Keratinocyte (primary cell): ENCODE measurements around the gene GLYATL1. TPM values are rescaled to one million over a fixed set of nuclear protein-coding genes. Genes with fewer than 3 reads are reported as not detected.

ENCODE experiments used
- DNase-seq: peaks from one replicate; pipeline ENCODE4 v3.0.0-alpha.2; 2011; ENCODE audit warnings: low read depth, missing footprints, low spot score
- FAIRE-seq: peaks from 2 replicates; lab custom pipeline; 2011; peaks lifted over from hg19 to GRCh38; lab: Jason Lieb, UNC
- H2AFZ ChIP-seq: 2 replicates; pipeline ENCODE4 v1.6.0; 2012; ENCODE audit warnings: low read length, control low read depth, inconsistent platforms; ENCODE audit not compliant: control insufficient read depth
- H3K27ac ChIP-seq: 2 replicates; pipeline ENCODE4 v1.5.1; 2011; ENCODE audit warnings: low read length; ENCODE audit not compliant: control insufficient read depth, insufficient read depth
- H3K27me3 ChIP-seq: 3 replicates; pipeline ENCODE4 v1.6.0; 2011; ENCODE audit warnings: low read length; ENCODE audit not compliant: control insufficient read depth, insufficient read depth; ENCODE audit errors: extremely low read depth
- H3K36me3 ChIP-seq, 2 experiments: 2 replicates in 1 of 2; 3 replicates in 1 of 2; pipeline ENCODE4 v1.5.1; 2011; ENCODE audit warnings: low read length in 2 of 2, mild to moderate bottlenecking in 1 of 2; ENCODE audit not compliant: control insufficient read depth in 2 of 2, insufficient read depth in 2 of 2; ENCODE audit errors: extremely low read depth in 1 of 2
- H3K4me1 ChIP-seq: 3 replicates; pipeline ENCODE4 v1.5.1; 2011; ENCODE audit warnings: low read length; ENCODE audit not compliant: control insufficient read depth, insufficient read depth; ENCODE audit errors: extremely low read depth
- H3K4me2 ChIP-seq: 3 replicates; pipeline ENCODE4 v1.6.0; 2011; ENCODE audit warnings: low read depth, low read length; ENCODE audit not compliant: control insufficient read depth, insufficient read depth; ENCODE audit errors: extremely low read depth
- H3K4me3 ChIP-seq, 3 experiments: fragments of 200-600 bp in 1 of 3; sonication (generic) in 1 of 3; 2 replicates in 2 of 3; 3 replicates in 1 of 3; pipeline ENCODE4 v1.5.1; 2011 to 2016; ENCODE audit warnings: low read length in 3 of 3, mild to moderate bottlenecking in 3 of 3, control low read depth in 2 of 3, inconsistent platforms in 1 of 3, low read depth in 1 of 3, mixed read lengths in 1 of 3, mixed run types in 1 of 3, moderate library complexity in 1 of 3; ENCODE audit not compliant: control insufficient read depth in 2 of 3, insufficient read depth in 2 of 3; ENCODE audit errors: extremely low read depth in 1 of 3
- H3K79me2 ChIP-seq: 2 replicates; pipeline ENCODE4 v1.6.0; 2012; ENCODE audit warnings: low read length; ENCODE audit not compliant: control insufficient read depth, insufficient read depth
- H3K9ac ChIP-seq: 3 replicates; pipeline ENCODE4 v1.6.0; 2011; ENCODE audit warnings: low read length; ENCODE audit not compliant: control insufficient read depth, insufficient read depth; ENCODE audit errors: extremely low read depth
- H3K9me1 ChIP-seq: 3 replicates; pipeline ENCODE4 v1.6.0; 2011; ENCODE audit warnings: low read length; ENCODE audit not compliant: control insufficient read depth, insufficient read depth; ENCODE audit errors: extremely low read depth
- H3K9me3 ChIP-seq: 2 replicates; pipeline ENCODE4 v1.5.1; 2012; ENCODE audit warnings: low read depth, low read length; ENCODE audit not compliant: control insufficient read depth
- H4K20me1 ChIP-seq: 3 replicates; pipeline ENCODE4 v1.6.0; 2011; ENCODE audit warnings: low read length; ENCODE audit not compliant: control insufficient read depth, insufficient read depth; ENCODE audit errors: extremely low read depth
- CTCF ChIP-seq, 3 experiments: IDR thresholded peaks in 1 of 3; conservative IDR thresholded peaks in 1 of 3; optimal IDR thresholded peaks in 1 of 3; 2 replicates in 2 of 3; 3 replicates in 1 of 3; pipeline versions ENCODE3 to v1.5.1; 2011; ENCODE audit warnings: low read length in 3 of 3, mild to moderate bottlenecking in 3 of 3, moderate library complexity in 2 of 3, control low read depth in 1 of 3, inconsistent platforms in 1 of 3; ENCODE audit not compliant: insufficient read depth in 2 of 3; ENCODE audit errors: extremely low read depth in 1 of 3
- EZH2 ChIP-seq: IDR thresholded peaks from one replicate; pipeline ENCODE4 v1.6.1; 2012; ENCODE audit warnings: inconsistent platforms, mild to moderate bottlenecking, low read length, moderate library complexity
- dilution Hi-C: fragments of 300-500 bp; cut with MboI; formaldehyde crosslinking; loops from one replicate; pipeline ENCODE4 v1.7.0; 2020; ENCODE audit warnings: low sequenced_read_pairs; ENCODE audit not compliant: extremely low pct_ligation_motif_present
- polyA plus RNA-seq, 5 experiments: library from polyadenylated mRNA; depleted of rRNA in 3 of 5; stranded (reverse) in 3 of 5; stranded (forward) in 1 of 5; unstranded in 1 of 5; fragments of >200 nt; gene quantifications; 1 replicate in 1 of 5; 2 replicates in 3 of 5; 3 replicates in 1 of 5; pipeline versions ENCODE4 v1.2.1 to v1.2.3, GENCODE V29; 2011 to 2012; ENCODE audit warnings: missing spikeins in 2 of 5, low read depth in 1 of 5, low replicate concordance in 1 of 5

The GLYATL1 gene
- polyA plus RNA-seq, 1 donor (not counting 4 experiments of a cell fraction or from before 2014, with no cell fraction given) = 0.26 TPM

- no peak for DNase-seq
- TF ChIP-seq EZH2 (no peak), CTCF (optimal IDR thresholded peaks at IDR 0.05 in 1 of 3, IDR thresholded peaks at IDR 0.05 in 1 of 3, conservative IDR thresholded peaks at IDR 0.05 in 1 of 3; ENCODE audit: extremely low read depth in 1 of 3, insufficient read depth in 2 of 3, low read length in 3 of 3) (no peak)
- Histone ChIP-seq H2AFZ (no peak overlapping the region), H3K9me1 (no peaks in the 10 kb centered on the region), H3K4me1 (peaks cover 18% of the 10 kb centered on the region), H3K9ac (no peak overlapping the region), H3K27ac (no peak overlapping the region), H3K79me2 (no peaks in the 10 kb centered on the region), H3K27me3 (no peaks in the 10 kb centered on the region), H4K20me1 (no peaks in the 10 kb centered on the region), H3K4me2 (no peak overlapping the region), H3K4me3 (no peak overlapping the region), H3K9me3 (peaks cover 11% of the 10 kb centered on the region), H3K36me3 (no peaks in the 10 kb centered on the region)
- dilution Hi-C loops = no loop called here
- FAIRE-seq = no peak
These were observed 19.3 kb upstream of the GLYATL1 start for GRCh38 chr11:58919980-58920379.

- no peaks in the 10 kb centered on the region for H4K20me1 ChIP-seq
- no peak overlapping the region for H3K4me2 ChIP-seq
- H3K9me3 ChIP-seq = peaks cover 6% of the 10 kb centered on the region
- FAIRE-seq = no peak
- no peak for DNase-seq
- peaks cover 11% of the 10 kb centered on the region for H3K4me1 ChIP-seq
- no peak overlapping the region for H3K27ac ChIP-seq
- no peaks in the 10 kb centered on the region for H3K27me3 ChIP-seq
- TF ChIP-seq EZH2 (no peak), CTCF (optimal IDR thresholded peaks at IDR 0.05 in 1 of 3, IDR thresholded peaks at IDR 0.05 in 1 of 3, conservative IDR thresholded peaks at IDR 0.05 in 1 of 3; ENCODE audit: extremely low read depth in 1 of 3, insufficient read depth in 2 of 3, low read length in 3 of 3) (no peak)
- no peaks in the 10 kb centered on the region for H3K9me1 ChIP-seq
- H3K9ac ChIP-seq = no peak overlapping the region
- no peak overlapping the region for H2AFZ ChIP-seq
- no peak overlapping the region for H3K4me3 ChIP-seq
- dilution Hi-C loops = no loop called here
- no peaks in the 10 kb centered on the region for H3K36me3 ChIP-seq
- no peaks in the 10 kb centered on the region for H3K79me2 ChIP-seq
These were observed 17.4 kb upstream of the GLYATL1 start for GRCh38 chr11:58921778-58922390.
